ENCODE data around the gene TEN1. TPM values are rescaled to one million over a fixed set of nuclear protein-coding genes. Genes with fewer than 3 reads are reported as not detected.
"Not testable (repeated sequence)": the region's sequence is repeated elsewhere in the genome, so short reads cannot be mapped to it uniquely, and the experiment has no call there.

Gene TEN1
- total and polyA plus RNA-seq, 2 experiments from 2014 or later, result 23.8 to 26.9 TPM

DNA sequence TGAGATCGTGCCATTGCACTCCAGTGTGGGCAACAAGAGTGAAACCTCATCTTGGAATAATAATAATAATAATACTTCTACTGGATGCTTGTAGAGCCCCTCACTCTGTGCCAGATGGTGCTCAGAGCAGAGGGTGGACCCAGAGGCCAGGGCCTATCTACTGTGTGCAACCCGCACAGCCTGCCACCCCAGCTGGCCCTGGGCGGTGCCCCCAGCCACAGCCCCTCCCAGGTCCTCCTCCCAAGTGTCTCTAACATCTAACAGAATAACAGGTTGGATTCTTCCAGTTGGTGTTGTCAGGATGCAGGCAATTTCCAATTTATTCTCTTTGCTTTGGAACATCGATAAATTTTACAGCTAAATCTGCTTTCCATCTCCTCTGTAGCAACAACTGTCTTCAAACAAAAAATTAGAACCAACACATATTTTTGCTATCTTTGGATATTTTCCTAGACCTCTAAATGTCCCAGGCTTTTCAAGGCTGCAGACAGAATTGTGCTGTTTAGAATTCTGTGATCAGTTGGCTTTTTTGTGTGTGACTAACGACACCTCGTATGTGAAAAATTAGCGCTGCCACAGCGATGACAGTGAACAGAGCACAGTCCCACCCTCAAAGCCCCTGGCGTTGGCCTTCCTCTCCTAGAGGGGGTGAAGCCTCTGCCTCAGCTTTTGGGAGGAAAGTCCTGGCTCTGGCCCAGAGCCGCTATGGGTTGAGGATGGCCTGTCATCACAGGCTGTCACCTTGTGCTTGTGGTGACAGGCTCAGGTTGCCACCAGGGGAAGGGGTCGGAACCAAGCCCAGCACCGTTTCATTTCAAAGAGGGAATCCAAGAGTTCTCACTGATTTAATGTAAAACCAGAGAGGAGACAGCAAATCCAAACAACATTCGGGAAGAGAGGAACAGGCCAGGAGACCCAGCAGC lies 55.6 kb downstream of the TEN1 start:
- Histone ChIP-seq H3K27ac (peak overlapping the region; percentile 62), H3K36me3 (peaks cover 9% of the 10 kb centered on the region), H3K4me1 (ENCODE audit: low read depth) (peaks cover 15% of the 10 kb centered on the region), H3K9me3 (ENCODE audit: low read depth) (no peaks in the 10 kb centered on the region), H3K4me3 (no peak overlapping the region), H3K27me3 (no peaks in the 10 kb centered on the region)
- TF ChIP-seq, protein P1, sequence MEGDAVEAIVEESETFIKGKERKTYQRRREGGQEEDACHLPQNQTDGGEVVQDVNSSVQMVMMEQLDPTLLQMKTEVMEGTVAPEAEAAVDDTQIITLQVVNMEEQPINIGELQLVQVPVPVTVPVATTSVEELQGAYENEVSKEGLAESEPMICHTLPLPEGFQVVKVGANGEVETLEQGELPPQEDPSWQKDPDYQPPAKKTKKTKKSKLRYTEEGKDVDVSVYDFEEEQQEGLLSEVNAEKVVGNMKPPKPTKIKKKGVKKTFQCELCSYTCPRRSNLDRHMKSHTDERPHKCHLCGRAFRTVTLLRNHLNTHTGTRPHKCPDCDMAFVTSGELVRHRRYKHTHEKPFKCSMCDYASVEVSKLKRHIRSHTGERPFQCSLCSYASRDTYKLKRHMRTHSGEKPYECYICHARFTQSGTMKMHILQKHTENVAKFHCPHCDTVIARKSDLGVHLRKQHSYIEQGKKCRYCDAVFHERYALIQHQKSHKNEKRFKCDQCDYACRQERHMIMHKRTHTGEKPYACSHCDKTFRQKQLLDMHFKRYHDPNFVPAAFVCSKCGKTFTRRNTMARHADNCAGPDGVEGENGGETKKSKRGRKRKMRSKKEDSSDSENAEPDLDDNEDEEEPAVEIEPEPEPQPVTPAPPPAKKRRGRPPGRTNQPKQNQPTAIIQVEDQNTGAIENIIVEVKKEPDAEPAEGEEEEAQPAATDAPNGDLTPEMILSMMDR (IDR thresholded peaks at IDR 0.05; ENCODE audit: low read depth, low read length), result no peak
- DNase-seq (ENCODE audit: low read depth in 1 of 2, low spot score in 1 of 2), result no peak

DNA sequence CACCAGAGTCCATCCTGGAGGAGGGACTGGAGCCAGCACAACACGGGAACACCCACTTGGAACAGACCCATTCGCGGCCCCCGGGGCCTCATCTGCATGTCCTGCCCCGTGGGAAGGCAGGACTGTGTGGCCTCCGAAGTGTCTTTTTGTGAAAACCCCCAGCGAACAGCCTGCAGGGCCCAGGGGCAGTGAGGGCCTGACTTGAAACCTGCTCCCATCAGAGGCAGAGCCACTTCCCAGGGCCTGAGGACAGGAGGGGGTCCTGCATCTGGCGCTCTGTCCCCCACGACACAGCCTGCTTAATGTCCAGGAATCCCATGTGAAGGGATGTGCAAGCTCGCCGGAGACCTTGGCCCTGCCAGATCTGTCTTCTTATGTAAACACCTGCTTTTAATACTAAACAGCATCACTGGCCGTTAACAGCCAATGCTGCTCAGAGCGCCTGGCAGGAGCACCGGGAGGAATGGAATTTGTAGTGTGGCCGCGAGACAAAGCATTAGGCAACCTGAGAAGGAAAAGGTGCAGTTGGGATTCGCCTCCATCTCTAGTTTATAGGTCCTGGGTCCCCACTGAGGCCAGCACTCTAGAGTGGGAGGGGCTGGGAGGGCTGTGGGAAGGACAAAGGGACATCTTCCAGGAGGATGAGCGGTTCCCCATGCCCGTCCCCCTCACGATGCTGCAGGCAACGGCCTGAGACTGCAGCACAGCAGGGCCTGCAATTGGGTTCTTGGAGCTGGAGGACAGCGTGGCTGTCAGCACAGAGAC lies 57.6 kb downstream of the TEN1 start:
- TF ChIP-seq, protein P1 (IDR thresholded peaks at IDR 0.05; ENCODE audit: low read depth, low read length), result no peak
- no peak for DNase-seq (ENCODE audit: low read depth in 1 of 2, low spot score in 1 of 2)

DNA sequence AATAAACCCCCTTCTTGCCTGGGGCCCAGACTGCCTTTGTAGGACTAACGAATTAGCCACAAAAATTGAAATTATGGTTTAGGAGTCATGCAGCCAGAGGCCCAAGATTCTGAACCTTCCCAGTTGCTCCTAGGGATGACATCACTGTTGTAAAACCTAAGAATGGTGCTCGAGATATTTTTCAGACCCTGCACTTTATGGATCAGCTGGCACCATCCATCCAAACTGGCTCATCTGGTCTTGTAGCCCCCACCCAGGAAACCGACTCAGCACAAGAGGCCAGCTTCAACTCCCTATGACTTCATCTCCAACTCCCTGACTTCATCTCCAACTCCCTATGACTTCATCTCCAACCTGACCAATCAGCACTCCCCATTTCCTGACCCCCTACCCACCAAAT lies 59.0 kb downstream of the TEN1 start:
- Histone ChIP-seq H3K27ac (peak overlapping the region; percentile 43), H3K27me3 (no peaks in the 10 kb centered on the region), H3K4me1 (ENCODE audit: low read depth) (peaks cover 13% of the 10 kb centered on the region), H3K4me3 (no peak overlapping the region), H3K9me3 (ENCODE audit: low read depth) (no peaks in the 10 kb centered on the region), H3K36me3 (peaks cover 32% of the 10 kb centered on the region)
- no peak for DNase-seq (ENCODE audit: low read depth in 1 of 2, low spot score in 1 of 2)
- TF ChIP-seq, protein P1 (IDR thresholded peaks at IDR 0.05; ENCODE audit: low read depth, low read length), result no peak

More for the DNA sequence above, 57.6 kb downstream of the TEN1 start:
- Histone ChIP-seq H3K9me3 (ENCODE audit: low read depth) (no peaks in the 10 kb centered on the region), H3K4me1 (ENCODE audit: low read depth) (peaks cover 13% of the 10 kb centered on the region), H3K27me3 (no peaks in the 10 kb centered on the region), H3K27ac (peak overlapping the region; percentile 22), H3K4me3 (no peak overlapping the region), H3K36me3 (peaks cover 23% of the 10 kb centered on the region)

- no peak for DNase-seq (ENCODE audit: low read depth in 1 of 2, low spot score in 1 of 2)
- Histone ChIP-seq H3K4me1 (ENCODE audit: low read depth) (peaks cover 13% of the 10 kb centered on the region), H3K4me3 (no peak overlapping the region), H3K27me3 (no peaks in the 10 kb centered on the region), H3K9me3 (ENCODE audit: low read depth) (no peaks in the 10 kb centered on the region), H3K36me3 (peaks cover 43% of the 10 kb centered on the region), H3K27ac (no peak overlapping the region)
- TF ChIP-seq, protein P1 (IDR thresholded peaks at IDR 0.05; ENCODE audit: low read depth, low read length), result no peak
These were observed 60.1 kb downstream of the TEN1 start for GRCh38 chr17:76039121-76039520.

DNA sequence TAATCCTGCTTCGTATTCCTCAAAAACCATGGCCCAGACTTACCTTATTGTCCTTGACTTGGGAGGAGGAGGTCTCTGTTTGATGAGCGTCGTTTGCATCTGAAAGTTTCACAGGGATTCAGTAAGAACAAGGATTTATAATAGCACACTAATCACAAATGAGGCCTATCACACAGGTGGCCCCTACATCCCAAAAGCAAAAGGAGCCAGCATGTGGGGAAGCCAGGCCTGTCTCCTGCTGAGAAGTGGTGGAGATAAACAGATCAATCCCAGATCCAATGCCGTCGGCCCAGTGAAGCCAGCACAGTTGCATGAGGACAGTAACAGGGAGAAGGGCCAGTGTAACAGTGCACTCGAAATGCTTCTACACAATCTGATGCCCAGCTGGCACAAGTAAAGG lies 61.3 kb downstream of the TEN1 start:
- Histone ChIP-seq H3K36me3 (peaks cover 52% of the 10 kb centered on the region), H3K4me1 (ENCODE audit: low read depth) (peaks cover 2% of the 10 kb centered on the region)

GRCh38 chr17:76042868-76043267 lies 63.8 kb downstream of the TEN1 start:
- H3K4me1 ChIP-seq (ENCODE audit: low read depth); DNase-seq (ENCODE audit: low read depth in 1 of 2, low spot score in 1 of 2); H3K27ac ChIP-seq; H3K4me3 ChIP-seq; H3K27me3 ChIP-seq; H3K9me3 ChIP-seq (ENCODE audit: low read depth): not testable (repeated sequence)
- H3K36me3 ChIP-seq, result peaks cover 72% of the 10 kb centered on the region

More for the DNA sequence above, 61.3 kb downstream of the TEN1 start:
- no peak for DNase-seq (ENCODE audit: low read depth in 1 of 2, low spot score in 1 of 2)
- Histone ChIP-seq H3K4me3 (no peak overlapping the region), H3K9me3 (ENCODE audit: low read depth) (no peaks in the 10 kb centered on the region), H3K27me3 (no peaks in the 10 kb centered on the region), H3K27ac (no peak overlapping the region)
- TF ChIP-seq, protein P1 (IDR thresholded peaks at IDR 0.05; ENCODE audit: low read depth, low read length), result no peak

- not testable (repeated sequence) for H3K27ac ChIP-seq; H3K9me3 ChIP-seq (ENCODE audit: low read depth); H3K27me3 ChIP-seq; H3K4me3 ChIP-seq; DNase-seq (ENCODE audit: low read depth in 1 of 2, low spot score in 1 of 2); H3K4me1 ChIP-seq (ENCODE audit: low read depth)
- H3K36me3 ChIP-seq, result peaks cover 78% of the 10 kb centered on the region
These were observed 65.5 kb downstream of the TEN1 start for GRCh38 chr17:76044475-76045007.
